Lower lobe of right lung (tissue), 2 donors: ENCODE measurements around the gene GPR107. TPM values are rescaled to one million over a fixed set of nuclear protein-coding genes. Genes with fewer than 3 reads are reported as not detected.

Experiments
- ATAC-seq, 2 donors: fragments of 200-7000 bp; cut with Tn5 transposase; one replicate each; pipeline ENCODE4 v1.9.1; 2020 to 2022; ENCODE audit warnings: mild to moderate bottlenecking in 2 of 2, moderate library complexity in 2 of 2
- DNase-seq: peaks from one replicate; pipeline ENCODE4 v3.0.0-alpha.2; 2020
- H3K27ac ChIP-seq: fragments of 200-600 bp; one replicate; pipeline ENCODE4 v1.8.0; 2022
- H3K27me3 ChIP-seq: fragments of 200-600 bp; one replicate; pipeline ENCODE4 v1.8.0; 2022; ENCODE audit warnings: low read depth
- H3K36me3 ChIP-seq: fragments of 200-600 bp; one replicate; pipeline ENCODE4 v1.8.0; 2022; ENCODE audit warnings: mild to moderate bottlenecking
- H3K4me1 ChIP-seq: fragments of 200-600 bp; one replicate; pipeline ENCODE4 v1.8.0; 2022
- H3K4me3 ChIP-seq: fragments of 200-600 bp; one replicate; pipeline ENCODE4 v1.8.0; 2022; ENCODE audit warnings: mild to moderate bottlenecking
- H3K9me3 ChIP-seq: fragments of 200-600 bp; one replicate; pipeline ENCODE4 v1.8.0; 2022
- CTCF ChIP-seq: fragments of 200-600 bp; IDR thresholded peaks from one replicate; pipeline ENCODE4 v1.8.0; 2022; ENCODE audit warnings: antibody characterized with exemption, mild to moderate bottlenecking
- intact Hi-C: fragments of 100-400 bp; cut with DNase I; formaldehyde crosslinking; loops from one replicate; pipeline ENCODE4 v1.11.0; 2022
- total RNA-seq: library from RNA; stranded (reverse); fragmentation: NEBNext Ultra II Directional; extraction: Animal tissue kit (Norgen Biotek cat#: 25700); gene quantifications from one replicate; pipeline ENCODE4 v1.2.1, GENCODE V29; 2021
- donor health status: DM: no; HTN: yes; CAD: no; lungs with severe emphysema.

GPR107 gene
- total RNA-seq, 1 donor from 2014 or later: 43.0 TPM

GRCh38 chr9:130174920-130175321, 121.2 kb downstream of the GPR107 start:
- Histone ChIP-seq H3K4me3 (no peak overlapping the region), H3K27ac (no peak overlapping the region), H3K36me3 (no peaks in the 10 kb centered on the region), H3K9me3 (no peaks in the 10 kb centered on the region), H3K4me1 (peaks cover 11% of the 10 kb centered on the region), H3K27me3 (peaks cover 11% of the 10 kb centered on the region)
- ATAC-seq (no peak), DNase-seq (no peak)
- TF ChIP-seq CTCF: no peak
- intact Hi-C loops: no loop called here

GRCh38 chr9:130175355-130175754, 121.6 kb downstream of the GPR107 start:
- Histone ChIP-seq H3K9me3 (no peaks in the 10 kb centered on the region), H3K4me1 (peaks cover 11% of the 10 kb centered on the region), H3K27me3 (peaks cover 11% of the 10 kb centered on the region), H3K36me3 (no peaks in the 10 kb centered on the region), H3K27ac (no peak overlapping the region), H3K4me3 (no peak overlapping the region)
- DNase-seq: no peak
- no peak for ATAC-seq
- intact Hi-C loops: no loop called here
- TF ChIP-seq CTCF: no peak

- ATAC-seq (no peak), DNase-seq (no peak)
- Histone ChIP-seq H3K4me3 (no peak overlapping the region), H3K27me3 (peaks cover 11% of the 10 kb centered on the region), H3K9me3 (no peaks in the 10 kb centered on the region), H3K4me1 (peaks cover 11% of the 10 kb centered on the region), H3K36me3 (no peaks in the 10 kb centered on the region), H3K27ac (no peak overlapping the region)
- intact Hi-C loops: no loop called here
- TF ChIP-seq CTCF: no peak
Observed at GRCh38 chr9:130176760-130177159, 123.1 kb downstream of the GPR107 start.

- no peak overlapping the region for H3K27ac ChIP-seq
- DNase-seq (no peak), ATAC-seq (no peak)
- TF ChIP-seq CTCF: no peak
- H3K9me3 ChIP-seq: no peaks in the 10 kb centered on the region
- H3K4me3 ChIP-seq: no peak overlapping the region
- H3K36me3 ChIP-seq: no peaks in the 10 kb centered on the region
- intact Hi-C loops: no loop called here
- peaks cover 7% of the 10 kb centered on the region for H3K4me1 ChIP-seq
- peaks cover 6% of the 10 kb centered on the region for H3K27me3 ChIP-seq
Observed at GRCh38 chr9:130177898-130178805, 124.4 kb downstream of the GPR107 start.

GRCh38 chr9:130179331-130179907, 125.7 kb downstream of the GPR107 start:
- H3K4me3 ChIP-seq: no peak overlapping the region
- H3K27ac ChIP-seq: no peak overlapping the region
- ATAC-seq: no peak
- H3K27me3 ChIP-seq: no peaks in the 10 kb centered on the region
- no peaks in the 10 kb centered on the region for H3K36me3 ChIP-seq
- no peaks in the 10 kb centered on the region for H3K4me1 ChIP-seq
- no peak for DNase-seq
- no peak for TF ChIP-seq CTCF
- intact Hi-C loops: no loop called here
- no peaks in the 10 kb centered on the region for H3K9me3 ChIP-seq
